ENCODE measurements around the gene MERTK. TPM values are rescaled to one million over a fixed set of nuclear protein-coding genes. Genes with fewer than 3 reads are reported as not detected.
"Not testable (repeated sequence)": the region's sequence is repeated elsewhere in the genome, so short reads cannot be mapped to it uniquely, and the experiment has no call there.

MERTK gene
- total RNA-seq, 2 experiments from 2014 or later = 0.43 to 0.70 TPM

- CTCF ChIA-PET = interaction anchor here (1.1 kb wide), 1 partner anchor 7 kb away, joined by 3 read pairs; no protein-coding TSS in a partner anchor
- no peak for ATAC-seq
Observed at GRCh38 chr2:111957872-111958354, 59.5 kb downstream of the MERTK start.

GRCh38 chr2:111958901-111959300 is 60.5 kb downstream of the MERTK start:
- ChIA-PET CTCF (no interaction called here), POLR2A (no interaction called here)
- Mint-ChIP-seq H3K36me3 (ENCODE audit: low read depth) (no peaks in the 10 kb centered on the region), H3K27ac (no peak overlapping the region), H3K27me3 (no peaks in the 10 kb centered on the region), H3K4me3 (no peak overlapping the region), H3K4me1 (ENCODE audit: low read depth) (no peaks in the 10 kb centered on the region), H3K9me3 (no peaks in the 10 kb centered on the region)
- intact Hi-C loops (cut with micrococcal nuclease) = no loop called here
- DNase-seq = no peak
- no peak for ATAC-seq
- no peak for TF ChIP-seq CTCF (IDR thresholded peaks at IDR 0.05)

More at GRCh38 chr2:111957872-111958354, 59.5 kb downstream of the MERTK start:
- H3K4me1 Mint-ChIP-seq (ENCODE audit: low read depth) = no peaks in the 10 kb centered on the region
- H3K27ac Mint-ChIP-seq = no peak overlapping the region
- no peak for DNase-seq
- H3K27me3 Mint-ChIP-seq = no peaks in the 10 kb centered on the region
- no peak overlapping the region for H3K4me3 Mint-ChIP-seq
- H3K9me3 Mint-ChIP-seq = no peaks in the 10 kb centered on the region
- no peaks in the 10 kb centered on the region for H3K36me3 Mint-ChIP-seq (ENCODE audit: low read depth)
- intact Hi-C loops (cut with micrococcal nuclease) = no loop called here
- POLR2A ChIA-PET = no interaction called here
- TF ChIP-seq CTCF (IDR thresholded peaks at IDR 0.05) = no peak

- Mint-ChIP-seq H3K9me3 (no peaks in the 10 kb centered on the region), H3K4me3 (no peak overlapping the region), H3K36me3 (ENCODE audit: low read depth) (no peaks in the 10 kb centered on the region), H3K27ac (no peak overlapping the region), H3K4me1 (ENCODE audit: low read depth) (no peaks in the 10 kb centered on the region), H3K27me3 (no peaks in the 10 kb centered on the region)
- ChIA-PET POLR2A (no interaction called here), CTCF (interaction anchor here (1.1 kb wide), 1 partner anchor 39 kb away, joined by 4 read pairs; no protein-coding TSS in a partner anchor)
- intact Hi-C loops (cut with micrococcal nuclease) = no loop called here
- ATAC-seq (no peak), DNase-seq (no peak)
- TF ChIP-seq CTCF (IDR thresholded peaks at IDR 0.05) = no peak
Observed at GRCh38 chr2:111961663-111962062, 63.3 kb downstream of the MERTK start.

GRCh38 chr2:111963086-111963485 is 64.7 kb downstream of the MERTK start:
- H3K4me1 Mint-ChIP-seq (ENCODE audit: low read depth); CTCF ChIA-PET: not testable (repeated sequence)

GRCh38 chr2:111963508-111963907 is 65.1 kb downstream of the MERTK start:
- POLR2A ChIA-PET; H3K4me1 Mint-ChIP-seq (ENCODE audit: low read depth); CTCF ChIA-PET; H3K27ac Mint-ChIP-seq; H3K4me3 Mint-ChIP-seq; DNase-seq; ATAC-seq; H3K36me3 Mint-ChIP-seq (ENCODE audit: low read depth); H3K27me3 Mint-ChIP-seq; intact Hi-C loops (cut with micrococcal nuclease); H3K9me3 Mint-ChIP-seq: not testable (repeated sequence)

More at GRCh38 chr2:111963086-111963485, 64.7 kb downstream of the MERTK start:
- H3K9me3 Mint-ChIP-seq; H3K36me3 Mint-ChIP-seq (ENCODE audit: low read depth); H3K4me3 Mint-ChIP-seq; intact Hi-C loops (cut with micrococcal nuclease); H3K27me3 Mint-ChIP-seq; POLR2A ChIA-PET; H3K27ac Mint-ChIP-seq; ATAC-seq; DNase-seq: not testable (repeated sequence)

- CTCF ChIA-PET = interaction anchor here (1.0 kb wide), 1 partner anchor 8 kb away, joined by 3 read pairs; no protein-coding TSS in a partner anchor
- TF ChIP-seq CTCF (IDR thresholded peaks at IDR 0.05) = no peak
- intact Hi-C loops (cut with micrococcal nuclease) = no loop called here
- Mint-ChIP-seq H3K36me3 (ENCODE audit: low read depth) (no peaks in the 10 kb centered on the region), H3K4me3 (no peak overlapping the region), H3K4me1 (ENCODE audit: low read depth) (no peaks in the 10 kb centered on the region), H3K27ac (no peak overlapping the region), H3K27me3 (peaks cover 1% of the 10 kb centered on the region), H3K9me3 (no peaks in the 10 kb centered on the region)
- ATAC-seq (no peak), DNase-seq (no peak)
- POLR2A ChIA-PET = no interaction called here
Observed at GRCh38 chr2:111965062-111965461, 66.7 kb downstream of the MERTK start.

Data from activated CD8-positive, alpha-beta T cell treated with anti-CD3 and anti-CD28 coated beads for 36 hours (primary cell).